IPS DF 4.7 (cell line): ENCODE results near the gene RAB32.

Source experiments
- DNase-seq: peaks from one replicate; pipeline ENCODE4 v3.0.0-alpha.2; 2013; ENCODE audit warnings: low spot score; ENCODE audit errors: extremely low read depth

Gene RAB32

DNA sequence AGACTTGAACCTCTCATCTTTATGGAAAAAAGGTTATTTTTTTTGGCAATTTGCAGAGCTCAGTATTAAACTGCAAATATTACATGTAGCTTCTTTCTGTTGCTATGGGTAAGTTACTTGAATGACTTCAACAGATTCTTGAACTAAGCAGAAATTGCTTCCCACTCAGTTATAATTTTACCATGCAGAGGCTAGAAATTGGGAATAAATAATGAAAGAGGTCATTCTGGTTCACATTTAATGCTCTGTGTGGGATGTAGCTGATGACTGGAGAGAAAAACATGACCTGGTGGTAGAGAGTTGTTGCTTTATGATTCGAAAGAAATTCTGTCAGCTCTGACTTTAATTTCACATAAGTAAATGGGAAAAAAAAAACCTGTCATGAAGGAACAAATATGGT is 38.3 kb downstream of the RAB32 start:
- no peak for DNase-seq

DNA sequence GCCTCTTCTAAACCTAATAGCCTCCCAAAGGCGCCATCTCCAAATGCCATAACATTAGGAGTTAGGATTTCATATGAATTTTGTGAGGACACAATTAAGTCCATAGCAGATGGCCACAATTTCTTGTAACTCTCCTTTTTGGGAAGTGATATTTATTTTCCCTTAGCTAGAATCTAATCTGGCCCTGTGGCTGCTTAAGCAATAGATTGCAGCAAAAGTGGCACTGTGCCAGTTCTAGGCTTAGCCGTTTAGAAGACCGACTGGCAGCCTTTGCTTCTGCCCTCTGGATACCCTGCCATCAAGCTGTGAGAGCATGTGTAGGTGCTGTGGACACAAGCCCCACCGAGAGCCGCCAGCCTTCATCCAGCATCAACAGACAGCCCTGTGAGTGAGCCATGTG is 39.2 kb downstream of the RAB32 start:
- no peak for DNase-seq

DNA sequence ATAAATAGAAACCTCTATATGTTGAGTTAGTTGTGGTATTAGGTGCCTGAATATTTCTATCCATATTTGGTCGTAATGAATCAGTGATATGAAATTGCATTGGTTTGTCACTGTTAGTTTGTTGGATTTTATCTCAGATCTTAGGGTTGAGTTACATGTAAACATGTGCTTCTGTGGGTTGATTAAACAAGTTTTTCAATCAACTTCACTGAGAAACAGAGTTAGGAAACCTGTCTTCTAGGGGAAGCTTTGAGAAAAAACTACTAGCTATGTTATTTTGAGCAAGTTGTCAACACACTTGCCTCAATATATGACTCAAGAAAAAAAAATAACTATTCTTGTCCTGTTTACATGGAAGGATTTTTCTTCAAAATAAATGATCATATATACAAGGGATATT is 40.3 kb downstream of the RAB32 start:
- DNase-seq: no peak

DNA sequence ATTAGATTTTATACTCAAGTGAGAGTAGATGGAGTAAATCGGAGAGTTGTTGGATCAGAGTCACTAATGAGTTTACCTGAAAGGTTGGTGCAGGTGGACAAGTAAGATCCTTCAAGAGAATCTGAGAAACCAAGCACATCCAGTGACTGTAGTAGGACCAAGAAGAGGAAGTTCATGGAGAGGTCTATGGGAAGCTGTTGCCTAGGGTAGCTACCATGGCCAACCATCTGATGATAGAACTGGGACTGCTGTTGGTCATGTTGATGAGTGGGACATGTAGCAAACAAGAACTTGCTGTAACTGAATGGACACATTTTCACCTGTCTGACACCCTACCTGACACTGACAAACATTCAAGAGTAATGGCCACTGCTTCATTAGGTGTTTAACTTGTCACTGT is 43.8 kb downstream of the RAB32 start:
- DNase-seq: no peak

DNA sequence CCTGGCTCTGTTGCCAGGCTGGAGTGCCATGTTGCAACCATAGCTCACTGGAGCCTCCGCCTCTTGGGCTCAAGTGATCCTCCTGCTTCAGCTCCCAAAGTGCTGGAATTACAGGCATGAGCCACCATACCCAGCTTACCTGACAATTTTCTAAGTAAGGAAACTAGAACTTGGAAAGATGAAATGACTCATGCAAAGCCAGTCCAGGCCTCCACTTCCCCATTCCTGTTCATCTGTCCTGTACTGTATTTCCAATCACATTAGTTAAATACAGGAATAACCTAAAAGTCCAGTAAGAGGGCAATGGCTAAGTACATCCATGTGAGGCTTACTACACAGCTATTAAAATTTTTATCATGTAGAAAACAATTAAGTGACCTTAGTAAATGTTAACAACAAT is 46.9 kb downstream of the RAB32 start:
- no peak for DNase-seq

DNA sequence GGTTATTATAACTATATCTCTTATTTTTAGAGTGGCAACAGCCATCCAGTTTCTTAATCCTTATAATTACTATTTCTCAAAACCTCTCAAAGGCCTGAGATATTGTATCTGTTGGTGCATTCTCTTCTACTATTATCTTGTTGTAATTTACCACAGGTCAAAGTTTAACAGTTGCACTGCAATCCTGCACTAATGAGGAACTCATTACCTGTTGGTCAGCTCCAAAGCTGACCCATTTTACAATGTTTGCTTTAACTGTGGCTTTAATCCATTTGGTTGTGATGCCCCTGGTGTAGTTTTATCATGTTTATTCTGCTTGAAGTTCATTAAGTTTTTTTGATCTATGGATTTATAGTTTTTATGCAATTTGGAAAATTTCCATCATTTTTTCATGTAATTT is 48.8 kb downstream of the RAB32 start:
- DNase-seq: no peak

DNA sequence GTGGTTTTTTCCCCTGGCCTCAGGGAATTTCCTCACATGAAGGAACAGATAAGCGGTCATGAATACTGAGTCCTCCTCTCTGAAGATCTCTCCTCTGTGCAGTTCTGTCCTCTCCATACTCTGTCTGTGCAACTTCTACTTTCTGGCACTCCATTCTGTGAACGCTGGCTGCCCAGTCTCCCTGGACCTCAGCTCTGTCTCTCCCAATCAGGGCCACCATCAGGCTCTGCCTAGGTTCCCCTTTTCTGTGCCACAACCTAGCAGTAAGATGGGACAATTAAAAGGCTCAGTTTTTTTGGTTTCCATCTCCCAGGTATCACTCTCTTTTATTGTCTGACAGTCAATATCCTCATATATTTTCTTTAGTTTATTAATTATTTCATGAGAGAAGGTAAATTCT is 50.4 kb downstream of the RAB32 start:
- no peak for DNase-seq

DNA sequence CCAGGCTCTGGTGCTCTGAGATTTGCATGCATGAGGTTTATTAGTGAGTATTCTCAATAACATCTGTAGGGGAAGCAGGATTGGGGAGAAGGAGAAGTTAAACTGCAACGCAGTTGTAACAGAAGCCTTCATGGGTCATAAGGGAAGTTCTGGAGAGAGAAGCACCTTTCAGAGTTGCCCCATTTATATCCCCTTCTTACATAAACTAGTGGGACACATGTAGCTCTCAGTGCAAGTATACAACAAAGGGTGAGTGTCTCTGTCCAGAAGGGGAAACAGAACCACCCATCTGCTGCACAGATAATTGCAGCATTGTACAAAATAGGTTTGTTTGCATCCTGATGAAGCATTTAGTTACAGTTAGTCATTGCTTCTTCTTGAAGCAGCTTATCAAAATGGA is 50.9 kb downstream of the RAB32 start:
- no peak for DNase-seq

DNA sequence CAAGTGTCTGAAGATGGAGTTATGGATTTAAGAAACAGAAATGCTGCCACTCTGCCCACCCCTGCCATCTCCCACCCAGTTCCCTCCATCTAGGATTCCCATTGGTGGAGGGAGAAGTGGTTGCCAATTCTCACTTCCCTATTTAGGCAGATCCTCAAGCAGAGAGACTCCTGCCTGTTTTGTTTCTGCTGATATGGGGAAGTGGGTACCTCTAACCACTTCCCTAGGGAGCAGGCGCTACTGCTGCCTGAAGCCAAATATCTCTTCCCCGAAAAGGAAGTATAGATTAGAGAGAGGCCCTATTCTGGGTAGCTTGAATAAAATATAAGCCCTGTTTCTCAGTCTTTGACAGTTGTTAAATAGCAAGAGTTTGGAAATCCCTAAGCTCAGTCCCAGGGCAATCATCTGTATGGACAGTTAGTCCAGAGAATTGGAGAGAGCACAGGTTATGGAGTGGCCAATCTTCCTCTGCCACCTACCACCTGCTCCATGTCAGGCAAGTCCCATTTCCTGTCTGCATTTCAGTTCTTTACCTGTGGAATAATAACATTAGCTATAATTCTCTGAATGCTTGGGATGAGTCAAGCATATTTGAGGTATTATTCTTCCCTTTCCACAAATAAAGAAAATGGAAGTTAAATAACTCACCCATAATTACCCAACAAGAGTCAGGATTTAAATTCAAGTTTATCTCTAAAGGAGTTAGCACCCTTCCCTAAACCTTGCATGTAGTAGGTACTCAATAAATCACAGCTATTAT is 52.5 kb downstream of the RAB32 start:
- DNase-seq: no peak

DNA sequence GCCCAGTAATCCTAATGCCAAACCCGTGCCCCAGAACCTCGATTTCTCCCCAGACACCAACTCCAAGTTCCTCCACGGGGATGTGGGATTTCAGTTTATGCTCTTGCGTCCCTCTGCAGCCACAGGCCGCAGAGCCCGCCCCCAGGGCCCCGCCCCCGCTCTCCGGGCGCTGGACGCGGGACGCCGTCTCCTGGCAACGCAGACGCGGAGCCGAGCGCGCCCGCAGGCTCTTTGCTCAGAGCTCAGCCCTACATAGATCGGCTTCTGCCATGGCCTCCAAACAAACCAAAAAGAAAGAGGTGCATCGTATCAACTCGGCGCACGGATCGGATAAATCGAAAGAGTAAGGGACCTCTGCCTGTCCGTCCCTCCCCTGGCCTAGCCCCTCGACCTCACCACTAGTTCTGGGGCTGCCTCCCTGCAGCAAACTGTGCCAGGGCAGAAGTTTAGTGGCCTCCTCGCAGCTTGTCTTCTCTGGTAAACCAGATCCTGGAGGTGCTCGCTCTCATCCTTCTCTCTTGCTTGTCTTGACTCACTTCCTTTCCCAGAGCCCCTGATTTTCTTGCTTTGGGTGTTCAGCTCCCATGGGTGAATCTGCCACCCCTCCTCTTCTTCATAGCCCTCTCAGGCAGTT is 55.3 kb downstream of the RAB32 start, which contains the start of gene ADGB:
TSS of gene ADGB (plus strand) at position 201 of the 634 bp plus-strand sequence. CDS start at position 270, 69 bp downstream.
- peak; percentile 16 for DNase-seq

DNA sequence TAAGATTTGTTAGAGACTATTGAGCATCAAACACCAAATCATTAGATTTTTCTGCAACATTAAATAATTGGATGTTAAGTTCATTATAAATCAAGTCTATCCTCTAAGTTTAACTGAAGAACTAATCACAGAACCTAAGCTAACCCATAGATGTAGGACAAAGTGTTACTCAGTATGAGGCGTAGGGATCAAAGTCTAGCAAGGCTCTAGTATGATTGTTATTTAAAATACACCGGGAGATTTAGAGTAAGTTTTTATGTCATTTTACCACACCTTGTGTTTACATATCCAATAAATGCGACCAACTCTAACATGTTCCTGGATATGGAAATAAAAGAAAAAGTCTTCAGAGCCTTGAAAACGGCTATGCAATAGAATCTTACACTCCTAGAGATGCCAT is 57.7 kb downstream of the RAB32 start:
- DNase-seq: no peak

DNA sequence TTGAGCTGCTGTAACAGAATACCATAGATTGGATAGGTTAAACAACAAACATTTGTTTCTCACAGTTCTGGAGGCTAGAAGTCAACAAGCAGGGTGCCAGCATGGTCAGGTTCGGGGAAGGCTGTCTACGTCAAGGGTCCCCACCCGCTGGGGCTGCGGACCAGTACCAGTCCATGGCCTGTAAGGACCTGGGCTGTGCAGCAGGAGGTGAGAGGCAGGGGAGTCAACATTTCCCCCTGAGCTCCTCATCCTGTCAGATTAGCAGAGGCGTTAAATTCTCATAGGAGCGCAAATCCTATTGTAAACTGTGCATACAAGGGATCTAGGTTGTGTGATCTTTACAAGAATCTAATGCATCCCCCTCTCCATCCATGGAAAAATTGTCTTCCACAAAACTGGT is 58.9 kb downstream of the RAB32 start:
- no peak for DNase-seq
